ENCODE results near the gene VTCN1.

VTCN1 gene

GRCh38 chr1:117209094-117209493 lies 1.6 kb downstream of the VTCN1 start:
- DNase-seq (ENCODE audit: low read depth), result no peak

GRCh38 chr1:117208580-117208979 lies 2.1 kb downstream of the VTCN1 start:
- DNase-seq (ENCODE audit: low read depth), result no peak

GRCh38 chr1:117205368-117205767 lies 5.4 kb downstream of the VTCN1 start:
- DNase-seq (ENCODE audit: low read depth), result no peak

- DNase-seq (ENCODE audit: low read depth), result no peak
Measured at GRCh38 chr1:117201808-117202207, 8.9 kb downstream of the VTCN1 start.

- DNase-seq (ENCODE audit: low read depth), result no peak
Measured at GRCh38 chr1:117198097-117198496, 12.6 kb downstream of the VTCN1 start.

GRCh38 chr1:117189726-117190125 lies 21.0 kb downstream of the VTCN1 start:
- no peak for DNase-seq (ENCODE audit: low read depth)

GRCh38 chr1:117188816-117189437 lies 21.8 kb downstream of the VTCN1 start:
- DNase-seq (ENCODE audit: low read depth), result no peak

GRCh38 chr1:117188170-117188815 lies 22.4 kb downstream of the VTCN1 start:
- no peak for DNase-seq (ENCODE audit: low read depth)

GRCh38 chr1:117183112-117183511 lies 27.6 kb downstream of the VTCN1 start:
- no peak for DNase-seq (ENCODE audit: low read depth)

- no peak for DNase-seq (ENCODE audit: low read depth)
Measured at GRCh38 chr1:117182319-117182718, 28.4 kb downstream of the VTCN1 start.

GRCh38 chr1:117181630-117182041 lies 29.1 kb downstream of the VTCN1 start:
- no peak for DNase-seq (ENCODE audit: low read depth)

- DNase-seq (ENCODE audit: low read depth), result no peak
Measured at GRCh38 chr1:117180147-117180967, 30.4 kb downstream of the VTCN1 start.

- DNase-seq (ENCODE audit: low read depth), result no peak
Measured at GRCh38 chr1:117179471-117179870, 31.3 kb downstream of the VTCN1 start.

- no peak for DNase-seq (ENCODE audit: low read depth)
Measured at GRCh38 chr1:117178756-117179155, 32.0 kb downstream of the VTCN1 start.

GRCh38 chr1:117177376-117177775 lies 33.4 kb downstream of the VTCN1 start:
- DNase-seq (ENCODE audit: low read depth), result no peak

- DNase-seq (ENCODE audit: low read depth), result no peak
Measured at GRCh38 chr1:117176579-117176978, 34.1 kb downstream of the VTCN1 start.

GRCh38 chr1:117174851-117175250 lies 35.9 kb downstream of the VTCN1 start:
- DNase-seq (ENCODE audit: low read depth), result no peak

- no peak for DNase-seq (ENCODE audit: low read depth)
Measured at GRCh38 chr1:117173691-117174090, 37.0 kb downstream of the VTCN1 start.

- no peak for DNase-seq (ENCODE audit: low read depth)
Measured at GRCh38 chr1:117173006-117173405, 37.7 kb downstream of the VTCN1 start.

GRCh38 chr1:117171900-117172511 lies 38.7 kb downstream of the VTCN1 start:
- no peak for DNase-seq (ENCODE audit: low read depth)

GRCh38 chr1:117169871-117170596 lies 40.7 kb downstream of the VTCN1 start:
- no peak for DNase-seq (ENCODE audit: low read depth)

GRCh38 chr1:117167402-117167801 lies 43.3 kb downstream of the VTCN1 start:
- no peak for DNase-seq (ENCODE audit: low read depth)

All from HS-5 (cell line).